CD4-positive, alpha-beta T cell treated with Interleukin-17A for 4 hours (primary cell): Measurements from ENCODE around the gene MRGPRD.
"Not testable (repeated sequence)": the region's sequence is repeated elsewhere in the genome, so short reads cannot be mapped to it uniquely, and the experiment has no call there.

Source experiments
- DNase-seq: peaks from one replicate; pipeline ENCODE4 v3.0.0-alpha.2; 2020; ENCODE audit warnings: mixed read lengths

Gene MRGPRD

DNA sequence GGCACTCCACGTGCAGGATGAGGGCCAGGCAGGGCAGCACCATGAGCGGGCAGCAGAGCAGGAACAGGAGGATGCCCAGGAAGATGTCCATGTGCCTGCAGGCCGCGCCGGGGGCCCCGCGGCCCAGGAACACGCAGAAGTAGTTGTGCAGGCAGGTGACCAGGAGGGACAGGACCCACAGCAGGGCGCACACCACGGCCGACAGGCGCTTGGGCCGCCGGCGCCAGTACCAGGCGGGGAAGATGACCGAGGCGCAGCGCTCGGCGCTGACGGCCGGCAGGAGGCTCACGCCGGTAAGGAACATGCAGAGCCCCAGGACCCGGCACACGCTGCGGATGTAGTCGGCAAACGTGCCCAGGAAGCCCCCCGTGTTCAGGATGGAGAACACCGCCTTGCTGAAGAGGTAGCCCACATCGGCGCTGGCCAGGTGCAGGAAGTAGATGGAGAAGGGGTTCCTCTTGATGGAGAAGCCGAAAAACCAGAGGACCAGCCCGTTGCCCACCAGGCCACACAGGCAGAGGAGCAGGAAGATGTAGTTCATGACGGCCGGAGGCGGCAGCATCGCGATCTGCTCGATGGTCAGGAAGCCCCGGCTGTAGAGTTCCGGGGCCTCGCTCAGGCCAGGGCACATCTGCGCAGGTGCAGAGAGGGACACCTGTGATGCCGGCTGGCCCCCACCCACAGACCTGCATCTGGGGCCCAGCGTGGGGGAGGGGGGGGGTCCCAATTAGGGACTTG lies 25.0 kb upstream of the MRGPRD start:
- no peak for DNase-seq

DNA sequence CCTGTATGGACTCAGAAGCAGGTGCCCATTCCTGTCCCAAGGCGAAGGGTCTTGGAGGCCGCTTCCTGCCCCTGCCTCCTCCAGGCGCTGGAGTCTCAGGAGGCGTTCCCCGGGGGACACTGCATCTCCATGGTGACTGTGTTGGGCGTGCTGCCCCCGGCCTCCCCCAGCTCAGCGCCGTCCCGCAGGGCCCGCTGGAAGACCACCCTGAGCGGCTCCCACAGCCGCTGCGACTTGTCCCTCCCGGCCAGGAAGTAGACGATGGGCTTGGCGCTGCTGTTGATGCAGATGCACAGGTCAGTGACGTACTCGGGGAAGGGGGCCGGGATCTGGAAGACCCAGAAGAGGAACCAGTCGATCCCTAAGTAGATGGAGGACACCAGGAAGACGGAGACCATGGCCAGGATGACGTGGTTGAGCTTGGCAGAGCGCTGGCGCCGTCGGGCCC lies 24.4 kb upstream of the MRGPRD start:
- no peak for DNase-seq

DNA sequence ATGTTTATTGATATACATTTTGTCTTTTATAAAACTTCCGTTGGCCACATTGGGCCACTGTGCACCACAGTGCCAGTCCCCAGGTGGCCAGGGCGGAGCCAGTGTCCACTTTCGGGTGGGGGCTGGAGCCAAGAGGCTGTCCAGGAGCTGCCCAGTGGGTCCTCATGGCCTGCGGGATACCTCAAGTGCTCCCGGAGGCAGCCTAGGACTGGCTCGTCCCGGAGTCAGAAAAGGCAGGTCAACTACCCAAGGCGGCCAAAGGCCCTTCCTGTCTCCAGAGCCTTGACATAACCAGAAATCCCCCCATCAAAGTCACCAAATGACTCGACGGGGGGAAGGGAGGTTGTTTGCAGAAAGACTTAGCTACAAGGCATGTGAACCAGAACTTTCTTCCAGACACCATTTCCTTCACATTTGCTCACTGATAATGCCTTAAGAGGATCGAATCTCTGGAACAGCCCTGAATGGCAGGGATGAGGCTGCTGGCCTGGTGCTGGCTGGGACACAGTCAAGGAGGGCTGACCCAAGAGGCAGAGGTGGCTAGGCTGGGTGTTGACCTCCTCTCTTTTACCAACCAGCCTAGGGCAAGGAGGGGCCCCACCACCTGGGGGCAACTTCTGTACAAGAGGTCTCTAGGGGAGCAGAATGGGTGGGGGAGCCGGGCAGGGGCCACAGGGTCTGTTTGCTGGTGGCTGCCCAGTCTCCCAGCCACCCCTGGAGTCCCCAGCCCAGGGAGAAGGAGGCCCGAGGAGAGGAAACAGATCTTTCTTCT lies 23.8 kb upstream of the MRGPRD start:
- DNase-seq: no peak

DNA sequence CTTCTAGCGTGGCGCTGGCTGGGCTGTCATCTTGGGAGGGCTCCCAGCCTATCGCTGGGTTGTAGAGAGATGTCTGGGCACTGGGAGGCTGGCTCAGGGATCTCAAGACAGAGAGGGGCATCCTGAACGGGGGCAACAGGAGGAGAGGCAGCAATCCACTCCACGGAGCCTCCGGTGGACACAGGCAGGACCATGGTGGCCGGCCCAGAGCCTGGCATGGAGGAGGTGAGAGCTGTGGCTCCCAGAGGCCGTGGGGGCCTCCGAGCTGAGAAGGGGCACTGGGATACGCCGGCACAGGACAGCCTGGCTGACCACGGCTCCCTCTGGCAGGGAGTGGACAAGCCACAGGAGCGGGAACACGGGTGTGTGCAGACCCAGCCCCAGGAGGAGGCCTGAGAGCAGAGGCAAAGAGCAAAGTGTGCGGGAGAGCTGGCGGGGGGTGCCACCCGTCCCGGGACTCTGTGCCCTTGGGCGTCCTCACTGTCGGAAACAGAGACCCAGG lies 23.1 kb upstream of the MRGPRD start:
- no peak for DNase-seq

DNA sequence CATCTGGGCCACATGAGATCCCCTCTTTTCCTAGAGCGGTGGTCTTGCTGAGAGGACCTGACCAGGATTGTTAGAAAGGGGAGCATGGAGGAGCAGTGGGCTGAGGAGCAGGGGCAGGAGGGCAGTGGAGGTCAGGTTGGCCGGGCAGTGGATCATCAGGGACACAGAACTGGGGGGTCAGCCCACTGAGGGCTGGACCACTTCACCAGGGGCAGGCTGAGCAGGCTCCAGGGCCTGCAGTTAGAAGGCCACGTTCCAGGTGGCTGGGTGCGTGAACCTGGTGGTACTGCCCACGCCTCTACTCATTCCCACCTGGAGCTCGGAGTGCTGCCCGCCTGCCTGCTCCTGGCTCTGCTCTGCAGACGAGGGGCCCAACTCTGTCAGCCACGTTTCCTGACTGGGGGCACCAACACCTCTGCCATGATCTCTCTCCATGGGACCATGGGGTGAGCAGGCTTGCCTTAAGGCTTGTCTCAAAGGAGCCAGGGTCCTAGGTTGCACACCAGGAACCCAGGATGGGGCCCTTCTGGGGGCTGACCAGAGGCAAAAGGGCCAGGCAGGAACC lies 22.6 kb upstream of the MRGPRD start:
- DNase-seq: no peak

DNA sequence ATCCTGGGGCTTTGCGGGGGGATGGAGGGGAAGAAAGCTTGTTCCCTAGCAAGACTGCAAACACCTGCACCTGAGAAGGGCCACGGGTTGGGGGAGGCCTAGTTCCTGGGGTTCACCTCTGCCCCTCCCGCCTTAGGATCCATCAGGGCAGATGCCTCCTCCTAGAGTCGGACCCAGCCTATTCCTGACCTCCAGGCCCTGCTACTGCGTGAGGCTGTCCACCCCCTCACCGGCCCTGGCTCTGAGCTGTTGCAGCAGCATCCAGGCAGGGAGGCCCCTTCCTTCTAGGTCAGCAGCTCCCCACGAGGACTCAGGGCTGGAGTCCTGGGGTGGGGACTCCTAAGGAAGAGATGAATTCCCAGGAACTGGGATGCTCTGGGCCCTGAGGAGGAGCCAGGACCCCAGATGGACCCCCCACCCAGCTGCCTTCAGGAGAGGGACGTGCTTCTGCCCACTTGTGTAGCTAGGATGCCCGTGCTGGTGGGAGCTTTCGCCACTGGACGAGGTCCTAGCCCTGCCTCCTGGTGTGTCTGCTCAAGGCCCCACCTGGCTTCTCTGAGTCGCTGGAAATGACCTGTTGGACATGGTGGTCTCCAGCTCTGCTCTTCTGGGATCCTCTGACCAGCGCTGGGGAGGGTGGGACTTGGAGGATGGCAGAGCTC lies 21.9 kb upstream of the MRGPRD start:
- no peak for DNase-seq

DNA sequence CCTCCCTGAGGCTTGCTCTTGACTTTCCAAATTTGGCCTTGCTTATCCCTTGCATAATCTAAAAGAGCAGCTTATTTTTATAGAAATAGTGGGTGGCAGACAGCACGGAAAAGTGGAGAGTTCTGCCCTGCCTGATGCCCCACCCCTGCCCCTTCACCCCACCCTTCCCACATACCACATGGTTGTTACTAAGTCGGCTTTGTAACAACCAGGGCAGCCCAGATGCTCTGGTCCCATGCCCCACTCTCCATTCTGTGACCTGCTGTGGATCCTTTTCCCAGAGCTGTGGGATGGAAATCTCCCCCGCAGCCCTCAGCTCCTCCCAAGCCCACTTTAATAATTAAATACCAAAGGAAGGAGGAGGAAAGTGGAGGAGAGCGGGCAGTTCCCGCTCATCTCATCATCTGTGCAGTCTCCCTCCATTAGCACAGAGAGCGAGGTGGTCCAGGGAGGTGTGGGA lies 21.4 kb upstream of the MRGPRD start:
- DNase-seq: no peak

DNA sequence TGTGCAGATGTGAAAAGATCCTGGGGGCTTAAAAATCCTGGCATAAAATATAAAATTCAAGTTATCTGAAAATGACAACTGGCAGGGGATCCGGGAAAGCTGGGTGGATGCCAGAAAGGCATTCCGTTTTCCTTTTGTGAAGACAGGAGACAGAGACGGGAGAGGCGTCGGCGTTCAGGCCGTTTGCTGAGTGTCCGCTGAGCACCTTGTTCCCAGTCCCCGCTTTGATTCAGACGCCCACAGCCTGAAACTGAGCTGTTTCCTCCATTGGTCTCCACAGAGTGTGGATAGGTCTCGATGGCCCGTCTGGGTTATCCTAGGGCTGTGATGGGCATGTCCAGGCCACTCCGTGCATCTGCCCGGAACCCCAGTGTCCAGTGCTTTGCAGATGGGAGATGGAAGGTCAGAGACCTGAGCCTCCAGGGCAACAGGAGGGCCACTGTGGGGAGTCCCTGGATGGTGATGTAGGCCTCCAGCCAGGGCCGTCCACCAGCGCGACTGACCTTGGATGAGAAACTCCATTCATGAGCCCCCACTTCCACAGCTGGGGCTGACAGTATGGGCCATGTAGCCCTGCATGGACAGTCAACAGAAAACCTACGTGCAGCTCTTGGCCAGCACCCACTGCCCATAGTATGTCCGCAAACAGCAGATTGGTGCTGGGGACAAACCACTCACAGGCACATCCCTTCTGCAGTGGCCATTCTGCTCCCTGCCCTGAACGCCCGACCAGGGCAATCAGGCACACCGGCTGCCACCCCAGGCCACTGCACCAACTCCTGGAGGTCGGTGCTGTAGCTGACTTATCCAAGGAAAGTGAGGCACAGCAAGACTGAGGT lies 20.7 kb upstream of the MRGPRD start:
- DNase-seq: no peak

DNA sequence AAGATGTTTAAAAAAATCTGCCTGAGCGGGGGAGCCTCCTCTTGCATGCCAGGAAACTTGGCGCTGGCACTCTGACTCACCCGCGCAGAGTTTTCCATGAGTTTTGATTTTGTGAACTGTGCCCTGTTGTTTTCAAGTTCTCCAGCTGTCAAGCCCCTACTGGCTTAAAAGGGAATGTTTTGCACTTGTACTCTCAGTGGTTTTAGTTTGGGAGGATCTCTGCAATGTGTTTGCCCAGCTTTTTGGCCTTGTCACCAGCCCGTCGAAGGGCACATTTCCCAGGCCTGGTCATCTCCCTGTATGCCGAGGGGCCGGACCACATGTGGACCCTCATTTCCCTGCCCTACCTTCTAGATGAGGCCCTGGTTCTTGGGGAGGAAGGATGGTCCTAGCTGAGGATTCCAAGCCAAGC lies 20.1 kb upstream of the MRGPRD start:
- DNase-seq: no peak

DNA sequence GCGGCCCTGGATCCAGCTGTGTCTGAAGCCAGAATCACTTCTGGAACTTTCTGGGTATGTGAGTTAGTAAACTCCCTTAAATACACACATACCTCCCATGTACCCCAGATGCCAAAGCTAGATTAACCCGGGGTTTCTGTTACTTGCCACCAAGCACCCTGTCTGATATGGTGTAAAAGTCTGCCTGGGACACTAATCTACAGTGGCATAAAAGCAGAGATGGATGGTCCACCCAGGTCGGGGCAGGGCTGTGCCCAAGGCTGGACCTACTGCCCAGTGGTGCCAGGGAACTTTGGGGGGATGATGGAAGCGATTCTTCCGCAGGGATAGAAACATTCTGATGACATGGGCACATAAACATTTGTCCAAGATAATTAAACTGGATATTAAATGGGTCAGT lies 19.6 kb upstream of the MRGPRD start:
- no peak for DNase-seq

DNA sequence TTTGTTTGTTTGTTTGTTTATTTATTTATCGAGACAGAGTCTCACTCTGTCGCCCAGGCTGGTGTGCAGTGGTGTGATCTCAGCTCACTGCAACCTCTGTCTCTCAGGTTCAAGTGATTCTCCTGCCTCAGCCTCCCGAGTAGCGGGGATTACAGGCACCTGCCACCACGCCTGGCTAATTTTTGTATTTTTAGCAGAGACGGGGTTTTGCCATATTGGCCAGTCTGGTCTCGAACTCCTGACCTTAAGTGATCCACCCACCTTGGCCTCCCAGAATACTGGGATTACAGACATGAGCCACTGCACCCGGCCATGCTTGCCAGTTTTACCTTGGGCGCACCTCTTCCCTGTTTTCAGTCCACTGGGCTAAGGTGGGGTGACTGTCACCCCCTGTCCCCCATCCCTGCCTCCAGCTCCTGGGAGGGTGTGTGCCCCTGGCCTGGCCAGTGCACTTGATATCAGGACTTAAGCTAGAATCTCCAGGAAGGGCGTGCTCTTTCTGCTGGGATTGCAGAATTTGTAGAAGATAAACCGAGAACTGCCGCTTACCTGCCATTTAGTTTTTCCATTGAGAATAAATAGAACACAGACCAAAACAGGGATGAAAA lies 19.1 kb upstream of the MRGPRD start:
- DNase-seq: not testable (repeated sequence)

DNA sequence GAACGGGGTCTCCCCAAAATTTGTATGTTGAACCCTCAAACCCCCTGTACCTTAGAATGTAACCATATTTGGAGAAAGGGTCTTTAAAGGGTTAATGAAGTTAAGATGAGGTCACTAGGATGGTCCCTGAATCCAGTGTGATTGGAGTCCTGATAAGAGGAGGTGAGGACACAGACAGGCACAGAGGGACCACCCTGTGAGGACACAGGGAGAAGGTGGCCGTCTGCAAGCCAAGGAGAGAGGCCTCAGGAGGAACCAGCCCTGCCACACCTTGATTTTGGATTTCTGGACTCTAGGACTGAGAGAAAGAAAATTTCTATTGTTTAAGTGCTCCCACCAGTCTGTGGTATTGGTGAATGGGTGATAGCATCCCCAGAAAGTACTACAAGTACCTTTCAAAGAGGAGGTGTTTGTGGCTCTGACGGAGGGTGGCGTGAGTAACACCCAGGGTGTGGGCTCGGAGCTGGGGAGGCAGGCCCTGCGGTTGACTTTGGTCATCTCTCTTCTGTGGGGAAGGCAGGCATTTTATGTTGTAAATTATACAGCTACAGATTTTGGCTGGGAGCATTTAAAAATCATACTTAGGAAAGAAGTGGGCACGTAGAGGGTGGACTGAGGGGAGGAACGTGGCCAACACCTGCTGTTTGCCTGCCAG lies 18.4 kb upstream of the MRGPRD start:
- DNase-seq: no peak

DNA sequence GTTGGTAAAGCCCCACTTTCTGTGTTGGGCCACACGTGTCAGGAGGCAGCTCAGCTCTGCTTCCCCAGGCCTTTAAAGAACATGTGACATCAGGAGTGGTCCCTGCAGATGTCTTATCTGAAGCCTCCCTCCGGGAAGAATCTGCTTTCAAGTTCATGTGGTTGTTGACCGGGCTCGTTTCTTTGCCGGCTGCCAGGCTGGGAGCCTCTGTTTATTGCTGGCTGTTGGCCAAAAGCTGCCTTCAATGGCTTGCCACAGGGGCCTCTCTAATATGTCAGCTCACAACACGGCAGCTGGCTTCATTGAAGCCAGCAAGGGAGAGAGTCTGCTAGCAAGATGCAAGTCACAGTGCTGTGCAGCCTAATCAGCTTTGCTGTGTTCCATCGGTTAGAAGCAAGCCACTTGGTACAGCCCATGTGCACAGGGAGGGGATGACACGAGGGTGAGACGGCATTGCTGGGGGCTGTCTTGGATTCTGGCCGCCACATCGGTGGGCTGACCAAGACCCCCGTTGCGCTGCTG lies 17.7 kb upstream of the MRGPRD start:
- DNase-seq: no peak

DNA sequence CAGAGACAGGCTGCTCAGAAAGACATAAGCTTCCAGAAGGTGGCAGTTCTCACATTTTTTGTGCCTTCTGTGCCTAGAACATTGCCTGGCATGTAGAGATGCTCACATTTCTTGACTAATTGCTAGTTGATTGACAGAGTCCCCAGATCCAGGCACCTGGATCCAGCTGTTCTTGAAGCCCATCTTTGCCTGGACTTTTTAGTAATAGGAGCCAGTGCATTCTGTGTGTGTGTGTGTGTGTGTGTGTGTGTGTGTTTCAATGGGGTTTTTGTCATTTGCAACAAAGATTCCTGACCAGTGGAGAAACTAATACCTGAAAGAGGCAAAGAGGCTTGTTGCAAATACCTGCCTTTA lies 17.2 kb upstream of the MRGPRD start:
- DNase-seq: no peak

DNA sequence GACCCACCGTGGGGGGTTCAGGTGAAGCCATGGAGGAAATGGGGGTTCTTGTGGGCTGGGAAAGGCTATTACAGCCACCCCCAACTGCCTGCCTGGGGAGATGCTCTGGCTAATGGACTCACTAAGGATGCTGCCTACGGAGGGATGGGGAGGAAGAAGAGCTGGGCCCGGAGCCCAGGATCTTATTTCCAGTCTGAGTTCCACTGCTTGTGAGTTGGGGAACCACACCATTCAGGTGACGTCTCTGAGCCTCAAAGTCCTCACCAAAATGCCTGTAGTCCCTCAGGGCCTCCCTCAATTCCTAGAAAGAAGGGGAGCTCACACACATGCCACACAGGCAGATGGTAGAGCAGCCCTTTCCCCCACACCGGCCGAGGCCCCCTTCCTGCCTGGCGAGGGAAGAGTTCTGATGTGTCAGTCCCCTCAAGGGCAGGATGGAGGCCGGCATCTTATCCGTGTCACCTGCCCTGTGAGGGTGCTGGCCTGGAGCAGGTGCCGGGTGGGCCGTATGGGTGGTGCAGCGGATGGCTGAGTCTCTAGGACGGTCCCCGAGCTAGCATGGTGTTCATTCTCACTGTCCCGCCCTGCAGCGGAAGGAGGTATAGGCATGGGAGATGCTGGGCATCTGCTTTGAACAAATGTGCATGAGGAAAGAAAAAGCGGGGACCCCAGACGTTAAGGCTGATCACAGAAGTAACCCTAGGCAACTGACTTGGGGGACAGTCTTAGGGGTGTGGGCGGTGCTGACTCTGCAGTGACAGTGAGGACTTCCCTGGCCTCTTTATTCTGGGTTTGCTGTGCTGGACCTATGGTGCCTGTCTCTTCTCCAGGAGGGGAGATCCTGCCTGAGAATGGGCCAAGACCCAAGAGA lies 16.6 kb upstream of the MRGPRD start:
- no peak for DNase-seq

DNA sequence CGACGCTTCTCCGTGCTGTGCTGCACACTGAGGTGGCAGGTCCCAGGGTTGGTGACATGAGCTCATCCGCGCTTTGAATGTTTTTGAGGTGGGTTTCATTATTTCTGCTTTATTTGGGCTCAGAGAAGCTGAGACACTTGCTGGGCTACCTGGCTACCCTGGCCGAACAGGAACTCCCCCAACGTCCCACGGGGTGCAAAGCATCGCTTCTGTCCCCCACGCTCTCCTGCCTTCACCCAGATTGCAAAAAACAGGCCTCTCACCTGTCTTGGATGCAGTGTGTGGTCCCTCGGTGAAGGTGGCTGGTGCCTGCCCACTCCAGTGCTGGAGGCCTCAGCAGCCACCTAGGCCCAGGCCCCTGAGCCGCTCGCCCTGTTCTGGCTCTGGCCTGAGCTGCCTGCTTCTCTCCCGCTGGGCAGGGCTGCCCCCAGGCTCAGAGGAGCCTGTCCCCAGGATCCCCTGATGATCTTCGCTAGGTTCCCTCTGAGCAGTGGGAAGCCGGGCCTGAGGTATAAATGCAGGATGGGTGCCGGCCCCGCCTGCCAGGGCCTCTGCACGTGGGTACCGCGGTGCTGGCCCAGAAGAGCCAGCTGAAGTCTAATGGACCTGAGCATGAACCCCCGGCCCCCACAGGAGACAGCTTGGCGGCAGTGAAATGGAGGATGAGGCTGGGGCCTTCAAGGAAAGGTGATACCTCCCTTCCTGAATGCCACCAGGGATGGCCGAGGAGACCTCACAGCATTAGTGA lies 15.8 kb upstream of the MRGPRD start:
- no peak for DNase-seq

DNA sequence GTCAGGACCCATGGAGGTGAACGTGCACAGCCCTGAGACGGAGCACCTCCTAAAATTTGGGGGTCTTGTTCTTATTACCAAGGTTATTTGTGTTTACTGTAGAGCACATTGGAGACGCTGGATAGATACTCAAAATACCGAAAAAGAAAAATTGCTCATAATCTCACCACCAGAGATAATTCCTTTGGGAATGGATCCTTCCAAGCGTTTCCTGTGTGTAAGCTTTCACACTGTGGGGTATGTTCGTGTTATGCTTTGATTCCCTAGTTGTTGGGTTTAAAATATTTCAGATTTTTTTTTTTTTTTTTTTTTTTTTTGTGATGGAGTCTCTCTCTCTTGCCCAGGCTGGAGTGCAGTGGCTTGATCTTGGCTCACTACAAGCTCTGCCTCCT lies 14.1 kb upstream of the MRGPRD start:
- DNase-seq: no peak

DNA sequence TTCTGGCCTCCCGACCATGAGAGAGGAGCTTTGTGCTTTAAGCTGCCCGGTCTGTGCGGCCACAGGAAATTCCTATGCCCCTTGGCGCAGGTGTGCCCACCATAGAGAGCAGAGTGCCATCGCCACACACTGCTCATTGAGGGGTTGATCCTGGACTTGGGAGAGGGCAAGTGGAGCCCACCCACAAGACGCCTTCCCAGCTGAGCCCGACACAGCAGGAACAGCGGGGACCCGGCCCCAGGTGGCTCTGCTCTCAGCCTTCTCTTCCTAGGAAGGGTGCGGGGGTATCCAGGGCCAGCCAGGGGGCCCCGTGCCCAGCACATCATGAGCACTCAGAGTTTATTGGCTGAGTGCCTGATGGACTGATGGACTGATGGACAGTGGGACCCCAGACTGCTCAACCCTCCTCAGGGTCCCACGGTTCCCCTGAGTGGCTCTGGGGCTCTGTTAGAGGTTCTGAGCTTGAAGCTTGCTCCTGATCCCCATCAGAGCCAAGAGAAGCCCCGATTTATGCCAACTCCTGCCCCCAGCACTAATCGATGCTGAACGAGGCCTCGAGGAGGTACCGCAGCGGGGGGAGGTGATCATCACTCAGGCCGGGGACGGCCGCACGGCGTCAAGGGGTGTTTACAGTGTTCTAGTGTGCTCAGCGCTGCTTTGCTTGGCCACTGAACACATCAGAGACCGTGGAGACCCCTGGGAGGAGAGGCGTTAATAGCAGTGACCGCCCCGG lies 13.5 kb upstream of the MRGPRD start:
- DNase-seq: no peak

DNA sequence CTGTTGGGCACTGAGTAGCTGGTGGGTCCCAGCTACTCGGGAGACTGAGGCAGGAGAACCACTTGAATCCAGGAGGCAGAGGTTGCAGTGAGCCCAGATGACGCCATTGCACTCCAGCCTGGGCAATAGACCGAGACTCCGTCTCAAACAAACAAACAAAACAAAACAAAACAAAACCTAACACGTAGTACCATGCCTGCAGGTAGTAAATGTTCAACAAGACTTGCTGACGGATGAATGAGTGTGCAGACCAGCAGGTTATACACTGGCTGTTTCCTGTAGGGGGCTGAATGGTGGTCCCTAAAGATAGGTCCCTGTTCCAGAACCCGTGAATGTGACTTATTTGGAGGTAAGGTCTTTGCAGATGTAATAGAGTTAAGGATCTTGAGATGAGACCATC lies 12.8 kb upstream of the MRGPRD start:
- DNase-seq: no peak
